IMR-90 (cell line): ENCODE data around the gene EPC2. TPM values are rescaled to one million over a fixed set of nuclear protein-coding genes. Genes with fewer than 3 reads are reported as not detected.

Source experiments
- ATAC-seq: fragments of 200-7000 bp; cut with Tn5 transposase; 2 replicates; pipeline ENCODE4 v1.9.1; 2020; ENCODE audit warnings: low read depth, mild to moderate bottlenecking, moderate library complexity
- BruUV-seq: library from RNA; stranded (reverse); fragments of 400-500 nt; replicated peaks from 2 replicates; lab custom pipeline; 2021; lab: Mats Ljungman, UMichigan
- CTCF ChIA-PET: fragments of 300-600 bp; formaldehyde crosslinking; extraction: SDS; loops from one replicate; lab custom pipeline; 2021; ENCODE audit warnings: antibody characterized with exemption; lab: Yijun Ruan, JAX
- POLR2A ChIA-PET: fragments of 300-600 bp; sonication (Branson Sonifier 250); formaldehyde crosslinking; loops from one replicate; lab custom pipeline; 2022; ENCODE audit warnings: antibody characterized with exemption; ENCODE audit not compliant: unreplicated experiment; lab: Charles Lee
- DNase-seq: peaks from one replicate; pipeline ENCODE4 v3.0.0; 2013
- H2AFZ ChIP-seq: replicated peaks from 2 replicates; pipeline ENCODE3; 2013; ENCODE audit warnings: low read length, mild to moderate bottlenecking; ENCODE audit not compliant: poor library complexity
- H2AK5ac ChIP-seq: 2 replicates; pipeline ENCODE4 v1.6.1; 2013; ENCODE audit warnings: low read depth, low read length, inconsistent platforms
- H2AK9ac ChIP-seq: replicated peaks from 2 replicates; pipeline ENCODE3; 2013; ENCODE audit warnings: mild to moderate bottlenecking, low read depth, low read length, moderate library complexity; ENCODE audit not compliant: poor library complexity
- H2BK120ac ChIP-seq: 2 replicates; pipeline ENCODE4 v1.6.1; 2013; ENCODE audit warnings: low read depth, low read length, inconsistent platforms
- H2BK15ac ChIP-seq: 3 replicates; pipeline ENCODE4 v1.6.1; 2013; ENCODE audit warnings: low read depth, low read length, inconsistent platforms
- H2BK20ac ChIP-seq: 2 replicates; pipeline ENCODE4 v1.6.1; 2013; ENCODE audit warnings: low read depth, mild to moderate bottlenecking, inconsistent platforms, low read length, moderate library complexity
- H2BK5ac ChIP-seq: 2 replicates; pipeline ENCODE4 v1.6.1; 2013; ENCODE audit warnings: mild to moderate bottlenecking, low read depth, low read length, inconsistent platforms; ENCODE audit not compliant: poor library complexity, severe bottlenecking
- H3K14ac ChIP-seq: replicated peaks from 2 replicates; pipeline ENCODE4 v1.6.1; 2013; ENCODE audit warnings: low read depth, low read length, inconsistent platforms
- H3K18ac ChIP-seq: 2 replicates; pipeline ENCODE4 v1.6.1; 2013; ENCODE audit warnings: low read depth, low read length, control low read depth
- H3K23ac ChIP-seq: 2 replicates; pipeline ENCODE4 v1.6.1; 2013; ENCODE audit warnings: low read depth, low read length, inconsistent platforms
- H3K27ac ChIP-seq: 2 replicates; pipeline ENCODE4 v1.5.1; 2013; ENCODE audit warnings: mild to moderate bottlenecking, control low read depth, low read length; ENCODE audit not compliant: insufficient read depth
- H3K27me3 ChIP-seq: 2 replicates; pipeline ENCODE4 v1.6.1; 2013; ENCODE audit warnings: low read length; ENCODE audit not compliant: control insufficient read depth, insufficient read depth
- H3K36me3 ChIP-seq: 2 replicates; pipeline ENCODE4 v1.6.1; 2013; ENCODE audit warnings: low read length, mixed read lengths; ENCODE audit not compliant: control insufficient read depth, insufficient read depth
- H3K4ac ChIP-seq: 2 replicates; pipeline ENCODE4 v1.6.1; 2013; ENCODE audit warnings: low read depth, low read length, inconsistent platforms
- H3K4me1 ChIP-seq: 2 replicates; pipeline ENCODE4 v1.6.1; 2013; ENCODE audit warnings: low read length, mixed read lengths; ENCODE audit not compliant: control insufficient read depth, insufficient read depth
- H3K4me2 ChIP-seq: 2 replicates; pipeline ENCODE4 v1.6.1; 2013; ENCODE audit warnings: low read depth, mild to moderate bottlenecking, control low read depth, low read length, moderate library complexity
- H3K4me3 ChIP-seq: 2 replicates; pipeline ENCODE4 v1.5.1; 2013; ENCODE audit warnings: low read depth, mild to moderate bottlenecking, control low read depth, low read length, moderate library complexity; ENCODE audit not compliant: insufficient read depth
- H3K56ac ChIP-seq: 2 replicates; pipeline ENCODE4 v1.6.1; 2013; ENCODE audit warnings: low read length, inconsistent platforms; ENCODE audit not compliant: insufficient read depth; ENCODE audit errors: extremely low read depth
- H3K79me1 ChIP-seq, 2 experiments: 2 replicates each; pipeline ENCODE4 v1.6.1; 2013; ENCODE audit warnings: low read length in 2 of 2, inconsistent platforms in 1 of 2, low read depth in 1 of 2
- H3K9ac ChIP-seq: 2 replicates; pipeline ENCODE4 v1.6.1; 2013; ENCODE audit warnings: low read depth, low read length, control low read depth
- H3K9me1 ChIP-seq: 2 replicates; pipeline ENCODE4 v1.6.1; 2013; ENCODE audit warnings: low read length, inconsistent platforms; ENCODE audit not compliant: insufficient read depth
- H3K9me3 ChIP-seq: 2 replicates; pipeline ENCODE4 v1.6.1; 2013; ENCODE audit warnings: low read length; ENCODE audit not compliant: control insufficient read depth, insufficient read depth
- H4K20me1 ChIP-seq: 2 replicates; pipeline ENCODE4 v1.6.1; 2013; ENCODE audit warnings: low read length, inconsistent platforms; ENCODE audit not compliant: insufficient read depth
- H4K5ac ChIP-seq: 2 replicates; pipeline ENCODE4 v1.6.1; 2013; ENCODE audit warnings: mild to moderate bottlenecking, low read depth, low read length, control low read depth
- H4K8ac ChIP-seq, 2 experiments: 2 replicates each; pipeline ENCODE4 v1.6.1; 2013; ENCODE audit warnings: low read depth in 2 of 2, low read length in 2 of 2, control low read depth in 1 of 2, inconsistent platforms in 1 of 2
- H4K91ac ChIP-seq: 2 replicates; pipeline ENCODE4 v1.6.1; 2013; ENCODE audit warnings: low read depth, low read length, inconsistent platforms; ENCODE audit not compliant: insufficient read depth
- BHLHE40 ChIP-seq: fragments of 150-350 bp; IDR thresholded peaks from 2 replicates; pipeline ENCODE4 v1.6.1; 2016; ENCODE audit warnings: mild to moderate bottlenecking, low read depth, low read length
- CEBPB ChIP-seq: IDR thresholded peaks from 2 replicates; pipeline ENCODE4 v1.6.1; 2012; ENCODE audit warnings: low read depth, low read length, improper control_type of control experiment
- CHD1 ChIP-seq: IDR thresholded peaks from 2 replicates; pipeline ENCODE4 v1.6.1; 2012; ENCODE audit warnings: low read depth, low read length, improper control_type of control experiment
- FOS ChIP-seq: fragments of 150-350 bp; IDR thresholded peaks from 2 replicates; pipeline ENCODE4 v1.6.1; 2016; ENCODE audit warnings: low read depth, low read length
- MAFK ChIP-seq: IDR thresholded peaks from 2 replicates; pipeline ENCODE4 v1.6.1; 2012; ENCODE audit warnings: low read depth, low read length, improper control_type of control experiment
- MAZ ChIP-seq: IDR thresholded peaks from 2 replicates; pipeline ENCODE4 v1.6.1; 2012; ENCODE audit warnings: low read depth, mild to moderate bottlenecking, low read length, improper control_type of control experiment, moderate library complexity, borderline replicate concordance
- MXI1 ChIP-seq: IDR thresholded peaks from 2 replicates; pipeline ENCODE4 v1.6.1; 2012; ENCODE audit warnings: low read depth, mild to moderate bottlenecking, low read length, moderate library complexity, borderline replicate concordance
- NFE2L2 ChIP-seq: fragments of 150-350 bp; IDR thresholded peaks from 2 replicates; pipeline ENCODE4 v1.6.1; 2016; ENCODE audit warnings: low read depth, mild to moderate bottlenecking, low read length
- POLR2A ChIP-seq: IDR thresholded peaks from 2 replicates; pipeline ENCODE4 v1.6.1; 2012; ENCODE audit warnings: mild to moderate bottlenecking, low read depth, low read length
- RAD21 ChIP-seq: IDR thresholded peaks from 2 replicates; pipeline ENCODE4 v1.6.1; 2012; ENCODE audit warnings: low read length, improper control_type of control experiment
- RCOR1 ChIP-seq: IDR thresholded peaks from 2 replicates; pipeline ENCODE4 v1.6.1; 2012; ENCODE audit warnings: mild to moderate bottlenecking, low read length, improper control_type of control experiment; ENCODE audit not compliant: insufficient replicate concordance
- RFX5 ChIP-seq: IDR thresholded peaks from 2 replicates; pipeline ENCODE4 v1.8.0; 2012; ENCODE audit warnings: low read depth, mild to moderate bottlenecking, low read length, moderate library complexity
- SMC3 ChIP-seq: fragments of 150-350 bp; IDR thresholded peaks from 2 replicates; pipeline ENCODE4 v1.6.1; 2016; ENCODE audit warnings: low read depth, mild to moderate bottlenecking, antibody characterized with exemption, low read length, moderate library complexity
- whole genome bisulfite sequencing, 2 experiments: methylation state at CpG; one replicate each; pipeline versions ENCODE4 v1.1.5 to v1.1.7; 2013; ENCODE audit warnings: missing lambda C conversion rate in 2 of 2; ENCODE audit not compliant: insufficient read length in 1 of 2; ENCODE audit errors: extremely low coverage in 2 of 2; 5-methylcytosine and 5-hydroxymethylcytosine counted together
- dilution Hi-C: fragments of 300-500 bp; cut with HindIII; formaldehyde crosslinking; loops from one replicate; pipeline ENCODE4 v1.14.3; 2018; ENCODE audit warnings: low sequenced_read_pairs; ENCODE audit not compliant: unreplicated experiment
- in situ Hi-C: fragments of 300-500 bp; cut with MboI; formaldehyde crosslinking; loops from 3 replicates; pipeline ENCODE4 v1.14.3; 2019; ENCODE audit warnings: low sequenced_read_pairs, inconsistent platforms, mixed read lengths
- intact Hi-C: fragments of 100-400 bp; cut with micrococcal nuclease; formaldehyde crosslinking; loops from 2 replicates; pipeline ENCODE4 v1.10.0; 2022
- polyA plus RNA-seq, 3 experiments: library from polyadenylated mRNA; depleted of rRNA; stranded (reverse); fragments of >200 nt; gene quantifications; 2 replicates each; pipeline ENCODE4 v1.2.3, GENCODE V29; 2012; ENCODE audit warnings: low replicate concordance in 1 of 3
- total RNA-seq: library from RNA; depleted of rRNA; stranded (reverse); fragments of >200 nt; gene quantifications from 2 replicates; pipeline ENCODE4 v1.2.3, GENCODE V29; 2012
- TF ChIP-seq, protein P1 (sequence below): fragments of 150-350 bp; IDR thresholded peaks from 2 replicates; pipeline ENCODE4 v1.6.1; 2017; ENCODE audit warnings: mild to moderate bottlenecking, antibody characterized with exemption, low read length, low read depth
- TF ChIP-seq, protein P2 (sequence below): conservative IDR thresholded peaks from 2 replicates; pipeline ENCODE4 v1.5.1; 2012; ENCODE audit warnings: mild to moderate bottlenecking, low read depth, low read length, improper control_type of control experiment
- TF ChIP-seq, protein P3 (sequence below): fragments of 150-350 bp; IDR thresholded peaks from 2 replicates; pipeline ENCODE4 v1.6.1; 2016; ENCODE audit warnings: low read depth, mild to moderate bottlenecking, low read length, moderate library complexity, borderline replicate concordance

EPC2 gene
- total and polyA plus RNA-seq, 2 of the 4 experiments (the other 2 are of a cell fraction): 10.6 to 22.6 TPM

DNA sequence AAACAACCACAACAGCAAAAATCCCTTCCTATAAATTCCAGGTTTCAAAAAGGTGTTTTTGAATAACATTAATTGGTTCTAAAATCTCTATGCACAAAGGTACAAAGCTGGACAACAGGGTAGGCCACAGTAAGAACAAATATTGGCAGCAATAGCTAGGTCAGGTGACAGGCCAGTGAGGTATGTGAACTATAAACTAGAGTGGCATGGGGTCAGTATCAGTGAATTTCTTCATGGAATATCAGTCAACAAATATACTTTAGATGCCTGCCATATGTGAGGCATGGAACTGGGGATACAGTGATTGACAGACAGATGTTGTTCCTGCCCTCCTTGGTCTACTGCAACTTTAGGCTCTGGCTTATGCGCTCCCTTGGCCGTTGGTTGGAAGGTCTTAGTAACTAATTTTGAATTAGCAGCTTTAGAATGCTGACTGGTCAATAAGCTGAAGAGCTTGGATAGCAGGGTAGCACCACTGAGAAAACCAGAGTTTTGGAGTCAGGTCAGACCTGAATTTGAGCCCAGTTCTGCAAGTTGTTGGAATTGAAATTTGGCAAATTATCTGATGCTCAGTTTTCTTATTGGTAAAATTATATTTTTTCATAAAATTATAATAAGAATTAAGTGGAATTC is 2.3 kb upstream of the EPC2 start:
- H2AK5ac ChIP-seq: no peak overlapping the region
- dilution Hi-C loops: no loop called here
- H3K56ac ChIP-seq: no peak overlapping the region
- ATAC-seq (no peak), DNase-seq (no peak)
- H4K8ac ChIP-seq: no peak overlapping the region
- intact Hi-C loops: loop anchor here (5.0 to 10.0 kb wide), 2 partner anchors 285 to 923 kb away; no protein-coding TSS in a partner anchor
- H3K23ac ChIP-seq: no peak overlapping the region
- no peak overlapping the region for H2BK15ac ChIP-seq
- H3K9me1 ChIP-seq: no peaks in the 10 kb centered on the region
- H3K4me1 ChIP-seq: no peaks in the 10 kb centered on the region
- H2BK120ac ChIP-seq: no peak overlapping the region
- H3K9me3 ChIP-seq: no peaks in the 10 kb centered on the region
- in situ Hi-C loops: loop anchor here (25.0 kb wide), 2 partner anchors 320 to 670 kb away; no protein-coding TSS in a partner anchor
- H3K36me3 ChIP-seq: no peaks in the 10 kb centered on the region
- no peak overlapping the region for H3K27ac ChIP-seq
- no CpG with 5 or more reads among the region's 2 CpGs for WGBS, 2 experiments
- BruUV-seq: no TSS peak
- H4K5ac ChIP-seq: no peak overlapping the region
- H2BK20ac ChIP-seq: no peak overlapping the region
- H3K18ac ChIP-seq: no peak overlapping the region
- TF ChIP-seq RCOR1: no peak
- no peak for TF ChIP-seq SMC3
- TF ChIP-seq RAD21: no peak
- no peak for TF ChIP-seq MAFK
- TF ChIP-seq CEBPB: no peak
- no peak for TF ChIP-seq FOS
- no peak for TF ChIP-seq POLR2A
- no peak for TF ChIP-seq NFE2L2
- no peak for TF ChIP-seq CHD1
- TF ChIP-seq MAZ: no peak
- no peak for TF ChIP-seq BHLHE40
- TF ChIP-seq, protein P1, sequence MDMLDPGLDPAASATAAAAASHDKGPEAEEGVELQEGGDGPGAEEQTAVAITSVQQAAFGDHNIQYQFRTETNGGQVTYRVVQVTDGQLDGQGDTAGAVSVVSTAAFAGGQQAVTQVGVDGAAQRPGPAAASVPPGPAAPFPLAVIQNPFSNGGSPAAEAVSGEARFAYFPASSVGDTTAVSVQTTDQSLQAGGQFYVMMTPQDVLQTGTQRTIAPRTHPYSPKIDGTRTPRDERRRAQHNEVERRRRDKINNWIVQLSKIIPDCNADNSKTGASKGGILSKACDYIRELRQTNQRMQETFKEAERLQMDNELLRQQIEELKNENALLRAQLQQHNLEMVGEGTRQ: no peak
- no peak for TF ChIP-seq MXI1
- TF ChIP-seq RFX5: no peak
- TF ChIP-seq, protein P2, sequence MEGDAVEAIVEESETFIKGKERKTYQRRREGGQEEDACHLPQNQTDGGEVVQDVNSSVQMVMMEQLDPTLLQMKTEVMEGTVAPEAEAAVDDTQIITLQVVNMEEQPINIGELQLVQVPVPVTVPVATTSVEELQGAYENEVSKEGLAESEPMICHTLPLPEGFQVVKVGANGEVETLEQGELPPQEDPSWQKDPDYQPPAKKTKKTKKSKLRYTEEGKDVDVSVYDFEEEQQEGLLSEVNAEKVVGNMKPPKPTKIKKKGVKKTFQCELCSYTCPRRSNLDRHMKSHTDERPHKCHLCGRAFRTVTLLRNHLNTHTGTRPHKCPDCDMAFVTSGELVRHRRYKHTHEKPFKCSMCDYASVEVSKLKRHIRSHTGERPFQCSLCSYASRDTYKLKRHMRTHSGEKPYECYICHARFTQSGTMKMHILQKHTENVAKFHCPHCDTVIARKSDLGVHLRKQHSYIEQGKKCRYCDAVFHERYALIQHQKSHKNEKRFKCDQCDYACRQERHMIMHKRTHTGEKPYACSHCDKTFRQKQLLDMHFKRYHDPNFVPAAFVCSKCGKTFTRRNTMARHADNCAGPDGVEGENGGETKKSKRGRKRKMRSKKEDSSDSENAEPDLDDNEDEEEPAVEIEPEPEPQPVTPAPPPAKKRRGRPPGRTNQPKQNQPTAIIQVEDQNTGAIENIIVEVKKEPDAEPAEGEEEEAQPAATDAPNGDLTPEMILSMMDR: no peak
- TF ChIP-seq, protein P3, sequence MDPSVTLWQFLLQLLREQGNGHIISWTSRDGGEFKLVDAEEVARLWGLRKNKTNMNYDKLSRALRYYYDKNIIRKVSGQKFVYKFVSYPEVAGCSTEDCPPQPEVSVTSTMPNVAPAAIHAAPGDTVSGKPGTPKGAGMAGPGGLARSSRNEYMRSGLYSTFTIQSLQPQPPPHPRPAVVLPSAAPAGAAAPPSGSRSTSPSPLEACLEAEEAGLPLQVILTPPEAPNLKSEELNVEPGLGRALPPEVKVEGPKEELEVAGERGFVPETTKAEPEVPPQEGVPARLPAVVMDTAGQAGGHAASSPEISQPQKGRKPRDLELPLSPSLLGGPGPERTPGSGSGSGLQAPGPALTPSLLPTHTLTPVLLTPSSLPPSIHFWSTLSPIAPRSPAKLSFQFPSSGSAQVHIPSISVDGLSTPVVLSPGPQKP: no peak
- H3K79me1 ChIP-seq: peaks cover 0 to 4% of the 10 kb centered on the region in 2 experiments; a peak in 1 of 4 replicates
- H3K9ac ChIP-seq: no peak overlapping the region
- H3K4ac ChIP-seq: no peak overlapping the region
- POLR2A ChIA-PET: no interaction called here
- H3K27me3 ChIP-seq: peaks cover 21% of the 10 kb centered on the region
- H3K4me2 ChIP-seq: no peak overlapping the region
- H4K91ac ChIP-seq: no peak overlapping the region
- no peak overlapping the region for H3K4me3 ChIP-seq
- no peak overlapping the region for H3K14ac ChIP-seq
- CTCF ChIA-PET: no interaction called here
- no peak overlapping the region for H2AK9ac ChIP-seq
- no peak overlapping the region for H2AFZ ChIP-seq
- H2BK5ac ChIP-seq: no peak overlapping the region
- peaks cover 15% of the 10 kb centered on the region for H4K20me1 ChIP-seq
